Liver (tissue), 9 donors: ENCODE data around the gene ACAT1. TPM values are rescaled to one million over a fixed set of nuclear protein-coding genes. Genes with fewer than 3 reads are reported as not detected.

Experiments used
- DNase-seq: peaks from one replicate; pipeline ENCODE4 v3.0.0-alpha.2; 2017; ENCODE audit warnings: low spot score
- H3K27ac ChIP-seq, 2 donors: one replicate each; pipeline ENCODE4 v1.7.0; 2013; ENCODE audit warnings: inconsistent platforms in 2 of 2, low read length in 2 of 2, control low read depth in 1 of 2, low read depth in 1 of 2, mild to moderate bottlenecking in 1 of 2
- H3K27me3 ChIP-seq, 4 donors: one replicate each; pipeline versions ENCODE4 v1.6.1 to v1.7.0; 2013; ENCODE audit warnings: low read length in 3 of 4, inconsistent platforms in 1 of 4, mild to moderate bottlenecking in 1 of 4, moderate library complexity in 1 of 4; ENCODE audit not compliant: control insufficient read depth in 4 of 4, insufficient read depth in 4 of 4
- H3K36me3 ChIP-seq, 4 donors: one replicate each; pipeline versions ENCODE4 v1.6.1 to v1.7.0; 2013; ENCODE audit warnings: low read length in 3 of 4, mild to moderate bottlenecking in 3 of 4, low read depth in 1 of 4, moderate library complexity in 1 of 4; ENCODE audit not compliant: control insufficient read depth in 4 of 4, insufficient read depth in 3 of 4
- H3K4me1 ChIP-seq, 4 donors: one replicate each; pipeline versions ENCODE4 v1.6.1 to v1.7.0; 2013; ENCODE audit warnings: low read length in 3 of 4, mild to moderate bottlenecking in 3 of 4, moderate library complexity in 1 of 4; ENCODE audit not compliant: control insufficient read depth in 4 of 4, insufficient read depth in 4 of 4
- H3K4me3 ChIP-seq, 3 donors: one replicate each; pipeline versions ENCODE4 v1.6.1 to v1.7.0; 2013; ENCODE audit warnings: low read length in 3 of 3, control low read depth in 1 of 3, low read depth in 1 of 3, mild to moderate bottlenecking in 1 of 3
- H3K9ac ChIP-seq, 2 donors: one replicate each; pipeline ENCODE4 v1.7.0; 2013; ENCODE audit warnings: low read length in 2 of 2, mild to moderate bottlenecking in 2 of 2, moderate library complexity in 2 of 2, control low read depth in 1 of 2, low read depth in 1 of 2
- H3K9me3 ChIP-seq, 4 donors: one replicate each; pipeline versions ENCODE4 v1.6.1 to v1.7.0; 2013; ENCODE audit warnings: low read length in 3 of 4; ENCODE audit not compliant: control insufficient read depth in 4 of 4
- EGR1 ChIP-seq, 2 donors: IDR thresholded peaks; 2 replicates each; pipeline ENCODE4 v1.6.1; 2016 to 2018; ENCODE audit warnings: antibody characterized with exemption in 2 of 2, low read depth in 2 of 2
- FOXA1 ChIP-seq: IDR thresholded peaks from 2 replicates; pipeline ENCODE4 v1.6.1; 2016; ENCODE audit warnings: antibody characterized with exemption
- FOXA2 ChIP-seq: IDR thresholded peaks from 2 replicates; pipeline ENCODE4 v1.6.1; 2016; ENCODE audit warnings: antibody characterized with exemption
- RAD21 ChIP-seq, 2 donors: IDR thresholded peaks; 2 replicates each; pipeline ENCODE4 v1.6.1; 2016; ENCODE audit warnings: antibody characterized with exemption in 2 of 2, mild to moderate bottlenecking in 2 of 2
- SP1 ChIP-seq: IDR thresholded peaks from 2 replicates; pipeline ENCODE4 v1.6.1; 2018; ENCODE audit warnings: antibody characterized with exemption, mild to moderate bottlenecking
- TAF1 ChIP-seq: conservative IDR thresholded peaks from 2 replicates; pipeline ENCODE4 v1.6.1; 2016; ENCODE audit warnings: antibody characterized with exemption, mild to moderate bottlenecking
- YY1 ChIP-seq: IDR thresholded peaks from 2 replicates; pipeline ENCODE4 v1.6.1; 2016; ENCODE audit warnings: antibody characterized with exemption, mild to moderate bottlenecking
- WGBS: extraction: QIAGEN DNeasy Blood & Tissue Kit; methylation state at CpG from one replicate; pipeline ENCODE4 v1.1.7; 2013; 5-methylcytosine and 5-hydroxymethylcytosine counted together
- polyA plus RNA-seq, 2 donors: library from polyadenylated mRNA; stranded (reverse) in 1 of 2; unstranded in 1 of 2; fragments of 200-250 nt in 1 of 2; fragments of >200 nt in 1 of 2; fragmentation: Nextera tagmentation in 1 of 2; extraction: Ambion mirVana in 1 of 2; gene quantifications; one replicate each; pipeline versions ENCODE4 v1.2.1 to v1.2.3, GENCODE V29; 2013 to 2015
- total RNA-seq, 2 donors: library from RNA; depleted of rRNA; stranded (reverse); fragments of >200 nt; gene quantifications; one replicate each; pipeline ENCODE4 v1.2.3, GENCODE V29; 2014
- TF ChIP-seq, protein P1 (sequence below): IDR thresholded peaks from 2 replicates; pipeline ENCODE4 v1.6.1; 2016; ENCODE audit warnings: antibody characterized with exemption
- TF ChIP-seq, protein P2 (sequence below): IDR thresholded peaks from 2 replicates; pipeline ENCODE4 v1.6.1; 2016; ENCODE audit warnings: antibody characterized with exemption, mild to moderate bottlenecking
- TF ChIP-seq, protein P3 (sequence below): fragments of 150-350 bp; IDR thresholded peaks from 2 replicates; pipeline ENCODE4 v1.5.1; 2017; ENCODE audit warnings: improper control_type of control experiment, low read depth, low read length; ENCODE audit not compliant: missing input control
- TF ChIP-seq, protein P4 (sequence below): IDR thresholded peaks from 2 replicates; pipeline ENCODE4 v1.6.1; 2016; ENCODE audit warnings: antibody characterized with exemption
- donor health status: healthy.
- donor health status: healthy.
- donor health status: healthy.
- donor health status: healthy.
- donor health status: healthy.

Gene ACAT1
- total and polyA plus RNA-seq, 4 donors = 99.8 to 1,048 (median 575) TPM

DNA sequence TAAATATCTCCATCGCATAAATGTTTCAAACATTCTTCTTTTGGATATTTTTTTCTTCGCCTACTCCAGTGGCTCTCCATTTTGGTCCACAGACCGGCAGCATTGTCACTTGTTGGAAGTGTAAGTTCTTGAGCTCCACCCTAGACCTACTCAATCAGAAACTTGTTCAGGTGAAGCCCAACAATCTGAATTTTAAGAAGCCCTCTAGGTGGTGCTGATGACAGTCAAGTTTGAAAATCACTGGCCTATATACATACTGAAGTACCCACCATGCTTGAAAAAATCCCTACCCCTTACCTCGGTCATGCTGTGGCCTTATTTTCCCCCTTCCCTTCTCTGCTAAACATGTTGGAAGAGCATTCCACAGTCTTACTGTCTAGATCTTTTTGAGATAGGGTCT is 10.2 kb upstream of the ACAT1 start:
- H3K27ac ChIP-seq = no peak overlapping the region
- DNase-seq = no peak
- H3K27me3 ChIP-seq = no peaks in the 10 kb centered on the region
- no peak overlapping the region for H3K4me3 ChIP-seq
- no peak for TF ChIP-seq FOXA2
- TF ChIP-seq, protein P1, sequence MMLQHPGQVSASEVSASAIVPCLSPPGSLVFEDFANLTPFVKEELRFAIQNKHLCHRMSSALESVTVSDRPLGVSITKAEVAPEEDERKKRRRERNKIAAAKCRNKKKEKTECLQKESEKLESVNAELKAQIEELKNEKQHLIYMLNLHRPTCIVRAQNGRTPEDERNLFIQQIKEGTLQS = no peak
- no peak for TF ChIP-seq SP1
- no peak for TF ChIP-seq TAF1
- TF ChIP-seq EGR1 (IDR thresholded peaks at IDR 0.05; ENCODE audit: low read depth in 2 of 2) = no peak
- TF ChIP-seq, protein P2, sequence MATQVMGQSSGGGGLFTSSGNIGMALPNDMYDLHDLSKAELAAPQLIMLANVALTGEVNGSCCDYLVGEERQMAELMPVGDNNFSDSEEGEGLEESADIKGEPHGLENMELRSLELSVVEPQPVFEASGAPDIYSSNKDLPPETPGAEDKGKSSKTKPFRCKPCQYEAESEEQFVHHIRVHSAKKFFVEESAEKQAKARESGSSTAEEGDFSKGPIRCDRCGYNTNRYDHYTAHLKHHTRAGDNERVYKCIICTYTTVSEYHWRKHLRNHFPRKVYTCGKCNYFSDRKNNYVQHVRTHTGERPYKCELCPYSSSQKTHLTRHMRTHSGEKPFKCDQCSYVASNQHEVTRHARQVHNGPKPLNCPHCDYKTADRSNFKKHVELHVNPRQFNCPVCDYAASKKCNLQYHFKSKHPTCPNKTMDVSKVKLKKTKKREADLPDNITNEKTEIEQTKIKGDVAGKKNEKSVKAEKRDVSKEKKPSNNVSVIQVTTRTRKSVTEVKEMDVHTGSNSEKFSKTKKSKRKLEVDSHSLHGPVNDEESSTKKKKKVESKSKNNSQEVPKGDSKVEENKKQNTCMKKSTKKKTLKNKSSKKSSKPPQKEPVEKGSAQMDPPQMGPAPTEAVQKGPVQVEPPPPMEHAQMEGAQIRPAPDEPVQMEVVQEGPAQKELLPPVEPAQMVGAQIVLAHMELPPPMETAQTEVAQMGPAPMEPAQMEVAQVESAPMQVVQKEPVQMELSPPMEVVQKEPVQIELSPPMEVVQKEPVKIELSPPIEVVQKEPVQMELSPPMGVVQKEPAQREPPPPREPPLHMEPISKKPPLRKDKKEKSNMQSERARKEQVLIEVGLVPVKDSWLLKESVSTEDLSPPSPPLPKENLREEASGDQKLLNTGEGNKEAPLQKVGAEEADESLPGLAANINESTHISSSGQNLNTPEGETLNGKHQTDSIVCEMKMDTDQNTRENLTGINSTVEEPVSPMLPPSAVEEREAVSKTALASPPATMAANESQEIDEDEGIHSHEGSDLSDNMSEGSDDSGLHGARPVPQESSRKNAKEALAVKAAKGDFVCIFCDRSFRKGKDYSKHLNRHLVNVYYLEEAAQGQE = no peak
- no peak for TF ChIP-seq FOXA1
- TF ChIP-seq RAD21 (IDR thresholded peaks at IDR 0.05) = no peak
- TF ChIP-seq YY1 = no peak
- H3K4me1 ChIP-seq = peaks cover 0 to 11% (median 6%) of the 10 kb centered on the region in 4 donors
- no peaks in the 10 kb centered on the region for H3K36me3 ChIP-seq
- H3K9ac ChIP-seq = no peak overlapping the region
- 94% methylated on average over 4 of the region's 4 CpGs for WGBS
- H3K9me3 ChIP-seq = no peaks in the 10 kb centered on the region

DNA sequence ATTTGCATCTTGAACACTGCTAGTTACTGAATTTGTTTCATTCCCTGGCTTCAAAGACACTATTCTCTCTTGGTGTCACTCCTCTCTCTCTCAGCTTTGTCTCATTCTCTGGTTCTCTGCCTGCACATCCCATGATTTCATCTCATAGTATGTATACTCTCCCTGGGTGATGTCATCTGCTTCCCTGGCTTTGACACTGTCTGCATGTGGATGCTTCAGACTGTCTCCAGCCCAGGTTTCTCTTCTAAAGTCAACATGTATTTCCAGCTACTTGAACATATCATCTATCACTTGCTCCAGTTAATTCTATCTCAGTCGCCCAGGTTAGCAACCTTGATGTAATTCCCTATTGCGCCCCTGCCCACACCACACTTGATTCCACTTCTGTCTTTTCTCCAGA is 9.3 kb upstream of the ACAT1 start:
- no peak overlapping the region for H3K4me3 ChIP-seq
- H3K27me3 ChIP-seq = no peaks in the 10 kb centered on the region
- no peaks in the 10 kb centered on the region for H3K9me3 ChIP-seq
- H3K27ac ChIP-seq = no peak overlapping the region
- H3K4me1 ChIP-seq = peaks cover 0 to 14% (median 7%) of the 10 kb centered on the region in 4 donors
- no peak overlapping the region for H3K9ac ChIP-seq
- no peak for DNase-seq
- TF ChIP-seq, protein P1 = no peak
- TF ChIP-seq, protein P3, sequence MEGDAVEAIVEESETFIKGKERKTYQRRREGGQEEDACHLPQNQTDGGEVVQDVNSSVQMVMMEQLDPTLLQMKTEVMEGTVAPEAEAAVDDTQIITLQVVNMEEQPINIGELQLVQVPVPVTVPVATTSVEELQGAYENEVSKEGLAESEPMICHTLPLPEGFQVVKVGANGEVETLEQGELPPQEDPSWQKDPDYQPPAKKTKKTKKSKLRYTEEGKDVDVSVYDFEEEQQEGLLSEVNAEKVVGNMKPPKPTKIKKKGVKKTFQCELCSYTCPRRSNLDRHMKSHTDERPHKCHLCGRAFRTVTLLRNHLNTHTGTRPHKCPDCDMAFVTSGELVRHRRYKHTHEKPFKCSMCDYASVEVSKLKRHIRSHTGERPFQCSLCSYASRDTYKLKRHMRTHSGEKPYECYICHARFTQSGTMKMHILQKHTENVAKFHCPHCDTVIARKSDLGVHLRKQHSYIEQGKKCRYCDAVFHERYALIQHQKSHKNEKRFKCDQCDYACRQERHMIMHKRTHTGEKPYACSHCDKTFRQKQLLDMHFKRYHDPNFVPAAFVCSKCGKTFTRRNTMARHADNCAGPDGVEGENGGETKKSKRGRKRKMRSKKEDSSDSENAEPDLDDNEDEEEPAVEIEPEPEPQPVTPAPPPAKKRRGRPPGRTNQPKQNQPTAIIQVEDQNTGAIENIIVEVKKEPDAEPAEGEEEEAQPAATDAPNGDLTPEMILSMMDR = no peak
- TF ChIP-seq, protein P4, sequence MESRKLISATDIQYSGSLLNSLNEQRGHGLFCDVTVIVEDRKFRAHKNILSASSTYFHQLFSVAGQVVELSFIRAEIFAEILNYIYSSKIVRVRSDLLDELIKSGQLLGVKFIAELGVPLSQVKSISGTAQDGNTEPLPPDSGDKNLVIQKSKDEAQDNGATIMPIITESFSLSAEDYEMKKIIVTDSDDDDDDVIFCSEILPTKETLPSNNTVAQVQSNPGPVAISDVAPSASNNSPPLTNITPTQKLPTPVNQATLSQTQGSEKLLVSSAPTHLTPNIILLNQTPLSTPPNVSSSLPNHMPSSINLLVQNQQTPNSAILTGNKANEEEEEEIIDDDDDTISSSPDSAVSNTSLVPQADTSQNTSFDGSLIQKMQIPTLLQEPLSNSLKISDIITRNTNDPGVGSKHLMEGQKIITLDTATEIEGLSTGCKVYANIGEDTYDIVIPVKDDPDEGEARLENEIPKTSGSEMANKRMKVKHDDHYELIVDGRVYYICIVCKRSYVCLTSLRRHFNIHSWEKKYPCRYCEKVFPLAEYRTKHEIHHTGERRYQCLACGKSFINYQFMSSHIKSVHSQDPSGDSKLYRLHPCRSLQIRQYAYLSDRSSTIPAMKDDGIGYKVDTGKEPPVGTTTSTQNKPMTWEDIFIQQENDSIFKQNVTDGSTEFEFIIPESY = no peak
- TF ChIP-seq FOXA2 (no peak), YY1 (no peak)
- WGBS = 96% methylated on average over 2 of the region's 2 CpGs
- H3K36me3 ChIP-seq = no peaks in the 10 kb centered on the region
